ENCODE data around the gene SMAD2.

SMAD2 gene

GRCh38 chr18:47930199-47930930 lies at the start of gene SMAD2:
Gene SMAD2, minus strand, starts transcription at chr18:47930659. Its CDS starts 33,903 bp downstream, at chr18:47896756.
- ChIA-PET POLR2A (no interaction called here), CTCF (interaction anchor here (0.6 to 1.0 kb wide), 2 partner anchors 11 to 20 kb away, joined by 3 read pairs; no protein-coding TSS in a partner anchor)
- no peak for TF ChIP-seq CTCF (IDR thresholded peaks at IDR 0.05; ENCODE audit: control extremely low read depth, extremely low read depth, low read depth, missing control alignments)
- peak; percentile 86 for DNase-seq (ENCODE audit: extremely low spot score)

GRCh38 chr18:47979611-47980200 lies 49.2 kb upstream of the SMAD2 start:
- ChIA-PET POLR2A (no interaction called here), CTCF (no interaction called here)
- no peak for TF ChIP-seq CTCF (IDR thresholded peaks at IDR 0.05; ENCODE audit: control extremely low read depth, extremely low read depth, low read depth, missing control alignments)
- DNase-seq (ENCODE audit: extremely low spot score), result no peak

GRCh38 chr18:47978603-47979002 lies 48.1 kb upstream of the SMAD2 start:
- no peak for DNase-seq (ENCODE audit: extremely low spot score)
- POLR2A ChIA-PET, result no interaction called here
- CTCF ChIA-PET, result no interaction called here
- TF ChIP-seq CTCF (IDR thresholded peaks at IDR 0.05; ENCODE audit: control extremely low read depth, extremely low read depth, low read depth, missing control alignments), result no peak

- no peak for TF ChIP-seq CTCF (IDR thresholded peaks at IDR 0.05; ENCODE audit: control extremely low read depth, extremely low read depth, low read depth, missing control alignments)
- CTCF ChIA-PET, result no interaction called here
- no peak for DNase-seq (ENCODE audit: extremely low spot score)
- POLR2A ChIA-PET, result no interaction called here
Observed at GRCh38 chr18:47978141-47978540, 47.7 kb upstream of the SMAD2 start.

- POLR2A ChIA-PET, result no interaction called here
- no peak for TF ChIP-seq CTCF (IDR thresholded peaks at IDR 0.05; ENCODE audit: control extremely low read depth, extremely low read depth, low read depth, missing control alignments)
- DNase-seq (ENCODE audit: extremely low spot score), result no peak
- CTCF ChIA-PET, result no interaction called here
Observed at GRCh38 chr18:47975701-47976100, 45.2 kb upstream of the SMAD2 start.

- POLR2A ChIA-PET, result no interaction called here
- CTCF ChIA-PET, result no interaction called here
- no peak for TF ChIP-seq CTCF (IDR thresholded peaks at IDR 0.05; ENCODE audit: control extremely low read depth, extremely low read depth, low read depth, missing control alignments)
- no peak for DNase-seq (ENCODE audit: extremely low spot score)
Observed at GRCh38 chr18:47975105-47975504, 44.6 kb upstream of the SMAD2 start.

Measured in GM10248 (cell line).